Measurements from ENCODE around the gene NEXN. TPM values are rescaled to one million over a fixed set of nuclear protein-coding genes. Genes with fewer than 3 reads are reported as not detected.

The NEXN gene
- total RNA-seq, 1 experiment from 2014 or later = 1.6 TPM

GRCh38 chr1:77900687-77901293 is 12.4 kb downstream of the NEXN start:
- Mint-ChIP-seq H3K9me3 (ENCODE audit: unreplicated experiment) (no peaks in the 10 kb centered on the region), H3K27me3 (ENCODE audit: insufficient read depth, unreplicated experiment) (no peaks in the 10 kb centered on the region), H3K27ac (ENCODE audit: low read depth, unreplicated experiment) (no peak overlapping the region), H3K4me3 (ENCODE audit: unreplicated experiment) (no peak overlapping the region), H3K36me3 (ENCODE audit: insufficient read depth, unreplicated experiment) (no peaks in the 10 kb centered on the region), H3K4me1 (ENCODE audit: insufficient read depth, unreplicated experiment) (peaks cover 17% of the 10 kb centered on the region)
- intact Hi-C loops (cut with micrococcal nuclease) = loop anchor here (1.0 to 10.0 kb wide), 5 partner anchors 75 to 752 kb away; no protein-coding TSS in a partner anchor
- ChIA-PET CTCF (interaction anchor here (0.6 to 2.1 kb wide), 14 partner anchors 15 to 382 kb away, joined by 3 to 24 read pairs (median 5); no protein-coding TSS in a partner anchor), POLR2A (interaction anchor here (1.0 to 1.9 kb wide), 5 partner anchors 11 to 144 kb away, joined by 3 to 7 read pairs (median 5); partner anchors contain the start of gene NEXN)
- DNase-seq (ENCODE audit: unreplicated experiment) = peak; percentile 66
- peak; percentile 85 for TF ChIP-seq CTCF (IDR thresholded peaks at IDR 0.05; ENCODE audit: unreplicated experiment)
- no TSS peak for BruUV-seq (replicated peaks)

GRCh38 chr1:77905603-77906002 is 17.2 kb downstream of the NEXN start:
- Mint-ChIP-seq H3K4me1 (ENCODE audit: insufficient read depth, unreplicated experiment) (peaks cover 10% of the 10 kb centered on the region), H3K27ac (ENCODE audit: low read depth, unreplicated experiment) (no peak overlapping the region), H3K27me3 (ENCODE audit: insufficient read depth, unreplicated experiment) (no peaks in the 10 kb centered on the region), H3K9me3 (ENCODE audit: unreplicated experiment) (no peaks in the 10 kb centered on the region), H3K36me3 (ENCODE audit: insufficient read depth, unreplicated experiment) (no peaks in the 10 kb centered on the region), H3K4me3 (ENCODE audit: unreplicated experiment) (no peak overlapping the region)
- DNase-seq (ENCODE audit: unreplicated experiment) = no peak
- CTCF ChIA-PET = interaction anchor here (0.5 to 0.6 kb wide), 2 partner anchors 154 to 173 kb away, joined by 3 read pairs; no protein-coding TSS in a partner anchor
- no peak for TF ChIP-seq CTCF (IDR thresholded peaks at IDR 0.05; ENCODE audit: unreplicated experiment)
- no TSS peak for BruUV-seq (replicated peaks)
- POLR2A ChIA-PET = interaction anchor here (0.9 kb wide), 1 partner anchor 43 kb away, joined by 3 read pairs; no protein-coding TSS in a partner anchor
- intact Hi-C loops (cut with micrococcal nuclease) = loop anchor here (10.0 kb wide), 1 partner anchor 181 kb away; no protein-coding TSS in a partner anchor

GRCh38 chr1:77906019-77906545 is 17.7 kb downstream of the NEXN start:
- no TSS peak for BruUV-seq (replicated peaks)
- CTCF ChIA-PET = interaction anchor here (0.6 kb wide), 1 partner anchor 174 kb away, joined by 3 read pairs; no protein-coding TSS in a partner anchor
- no peaks in the 10 kb centered on the region for H3K27me3 Mint-ChIP-seq (ENCODE audit: insufficient read depth, unreplicated experiment)
- no peak for TF ChIP-seq CTCF (IDR thresholded peaks at IDR 0.05; ENCODE audit: unreplicated experiment)
- POLR2A ChIA-PET = interaction anchor here (0.9 kb wide), 1 partner anchor 42 kb away, joined by 3 read pairs; no protein-coding TSS in a partner anchor
- H3K36me3 Mint-ChIP-seq (ENCODE audit: insufficient read depth, unreplicated experiment) = no peaks in the 10 kb centered on the region
- no peaks in the 10 kb centered on the region for H3K9me3 Mint-ChIP-seq (ENCODE audit: unreplicated experiment)
- H3K4me3 Mint-ChIP-seq (ENCODE audit: unreplicated experiment) = no peak overlapping the region
- H3K4me1 Mint-ChIP-seq (ENCODE audit: insufficient read depth, unreplicated experiment) = peaks cover 8% of the 10 kb centered on the region
- H3K27ac Mint-ChIP-seq (ENCODE audit: low read depth, unreplicated experiment) = no peak overlapping the region
- intact Hi-C loops (cut with micrococcal nuclease) = loop anchor here (10.0 kb wide), 1 partner anchor 181 kb away; no protein-coding TSS in a partner anchor
- DNase-seq (ENCODE audit: unreplicated experiment) = no peak

- Mint-ChIP-seq H3K9me3 (ENCODE audit: unreplicated experiment) (no peaks in the 10 kb centered on the region), H3K4me1 (ENCODE audit: insufficient read depth, unreplicated experiment) (peaks cover 8% of the 10 kb centered on the region), H3K4me3 (ENCODE audit: unreplicated experiment) (no peak overlapping the region), H3K27me3 (ENCODE audit: insufficient read depth, unreplicated experiment) (no peaks in the 10 kb centered on the region), H3K27ac (ENCODE audit: low read depth, unreplicated experiment) (no peak overlapping the region), H3K36me3 (ENCODE audit: insufficient read depth, unreplicated experiment) (no peaks in the 10 kb centered on the region)
- BruUV-seq (replicated peaks) = no TSS peak
- POLR2A ChIA-PET = no interaction called here
- no peak for TF ChIP-seq CTCF (IDR thresholded peaks at IDR 0.05; ENCODE audit: unreplicated experiment)
- no peak for DNase-seq (ENCODE audit: unreplicated experiment)
- intact Hi-C loops (cut with micrococcal nuclease) = loop anchor here (10.0 kb wide), 1 partner anchor 182 kb away; no protein-coding TSS in a partner anchor
- CTCF ChIA-PET = no interaction called here
Observed at GRCh38 chr1:77906624-77907023, 18.2 kb downstream of the NEXN start.
